Small intestine (tissue), 7 donors: ENCODE measurements around the gene GMPPB. TPM values are rescaled to one million over a fixed set of nuclear protein-coding genes. Genes with fewer than 3 reads are reported as not detected.
"Not testable (repeated sequence)": the region's sequence is repeated elsewhere in the genome, so short reads cannot be mapped to it uniquely, and the experiment has no call there.

ENCODE experiments used
- DNase-seq, 2 donors: peaks; one replicate each; pipeline versions ENCODE4 v3.0.0 to v3.0.0-alpha.2; 2013
- FAIRE-seq: peaks from 2 replicates; lab custom pipeline; 2012; peaks lifted over from hg19 to GRCh38; lab: Jason Lieb, UNC
- H3K27ac ChIP-seq, 3 donors: one replicate each; pipeline ENCODE4 v1.5.1; 2013; ENCODE audit warnings: low read length in 2 of 3, mild to moderate bottlenecking in 2 of 3, control low read depth in 1 of 3, inconsistent platforms in 1 of 3, low read depth in 1 of 3, moderate library complexity in 1 of 3
- H3K27me3 ChIP-seq, 3 donors: one replicate each; pipeline ENCODE4 v1.6.1; 2013; ENCODE audit warnings: low read length in 3 of 3, inconsistent platforms in 1 of 3; ENCODE audit not compliant: control insufficient read depth in 3 of 3, insufficient read depth in 3 of 3
- H3K36me3 ChIP-seq, 3 donors: one replicate each; pipeline ENCODE4 v1.6.1; 2013; ENCODE audit warnings: low read length in 3 of 3, inconsistent platforms in 1 of 3, low read depth in 1 of 3, mild to moderate bottlenecking in 1 of 3, moderate library complexity in 1 of 3; ENCODE audit not compliant: control insufficient read depth in 3 of 3, insufficient read depth in 2 of 3
- H3K4me1 ChIP-seq, 3 donors: one replicate each; pipeline ENCODE4 v1.6.1; 2013; ENCODE audit warnings: low read length in 2 of 3, inconsistent platforms in 1 of 3, low read depth in 1 of 3, mild to moderate bottlenecking in 1 of 3, moderate library complexity in 1 of 3; ENCODE audit not compliant: control insufficient read depth in 3 of 3, insufficient read depth in 2 of 3
- H3K4me3 ChIP-seq, 3 donors: one replicate each; pipeline ENCODE4 v1.5.1; 2013; ENCODE audit warnings: low read length in 3 of 3, control low read depth in 1 of 3, inconsistent platforms in 1 of 3, low read depth in 1 of 3, mild to moderate bottlenecking in 1 of 3, moderate library complexity in 1 of 3
- H3K9me3 ChIP-seq, 2 donors: one replicate each; pipeline ENCODE4 v1.6.1; 2013; ENCODE audit warnings: low read depth in 1 of 2, low read length in 1 of 2; ENCODE audit not compliant: control insufficient read depth in 2 of 2, insufficient read depth in 1 of 2
- WGBS, 3 donors: extraction: QIAGEN DNeasy Blood & Tissue Kit; methylation state at CpG; one replicate each; pipeline ENCODE4 v1.1.7; 2013; 5-methylcytosine and 5-hydroxymethylcytosine counted together
- polyA plus RNA-seq, 4 donors: library from polyadenylated mRNA; stranded (reverse) in 3 of 4; unstranded in 1 of 4; fragments of 200-250 nt in 3 of 4; fragments of 120-200 nt in 1 of 4; gene quantifications; one replicate each; pipeline versions ENCODE4 v1.2.1 to v1.2.3, GENCODE V29; 2013
- donor health status: healthy with polysubstance abuse.
- donor health status: control.
- donor health status: control.
- donor health status: Bipolar disorder and iron deficiency.
- donor health status: healthy.

The GMPPB gene
- polyA plus RNA-seq, 4 donors, result 18.1 to 47.1 (median 21.2) TPM

- DNase-seq, H3K27me3 ChIP-seq, H3K27ac ChIP-seq, H3K4me3 ChIP-seq, FAIRE-seq, H3K9me3 ChIP-seq: not testable (repeated sequence)
- Histone ChIP-seq H3K4me1 (peaks cover 0 to 19% (median 0%) of the 10 kb centered on the region in 3 donors), H3K36me3 (peaks cover 6 to 60% (median 19%) of the 10 kb centered on the region in 3 donors)
- 88 to 89% (median 89%) methylated on average over 2 of the region's 2 CpGs for WGBS, 3 donors
Measured at GRCh38 chr3:49684453-49684852, 39.3 kb downstream of the GMPPB start.

GRCh38 chr3:49683162-49683561, 40.6 kb downstream of the GMPPB start:
- H3K4me1 ChIP-seq, result peaks cover 0 to 10% (median 0%) of the 10 kb centered on the region in 3 donors
- no peaks in the 10 kb centered on the region for H3K27me3 ChIP-seq
- H3K4me3 ChIP-seq, result no peak overlapping the region
- peaks cover 6 to 73% (median 23%) of the 10 kb centered on the region in 3 donors for H3K36me3 ChIP-seq
- H3K9me3 ChIP-seq, result no peaks in the 10 kb centered on the region
- FAIRE-seq (no peak), DNase-seq (no peak)
- WGBS, 3 donors, result 87 to 99% (median 93%) methylated on average over 6 of the region's 6 CpGs
- H3K27ac ChIP-seq, result no peak overlapping the region

- DNase-seq (no peak), FAIRE-seq (no peak)
- Histone ChIP-seq H3K36me3 (peaks cover 6 to 88% (median 33%) of the 10 kb centered on the region in 3 donors), H3K27ac (no peak overlapping the region), H3K4me3 (no peak overlapping the region), H3K4me1 (no peaks in the 10 kb centered on the region), H3K27me3 (no peaks in the 10 kb centered on the region), H3K9me3 (no peaks in the 10 kb centered on the region)
- WGBS, 3 donors, result 89 to 90% (median 89%) methylated on average over 4 of the region's 4 CpGs
Measured at GRCh38 chr3:49681543-49681942, 42.2 kb downstream of the GMPPB start.

GRCh38 chr3:49681232-49681522, 42.6 kb downstream of the GMPPB start:
- Histone ChIP-seq H3K9me3 (no peaks in the 10 kb centered on the region), H3K27me3 (no peaks in the 10 kb centered on the region), H3K36me3 (peaks cover 6 to 92% (median 34%) of the 10 kb centered on the region in 3 donors), H3K4me3 (no peak overlapping the region), H3K4me1 (no peaks in the 10 kb centered on the region), H3K27ac (no peak overlapping the region)
- WGBS, 3 donors, result 93 to 98% (median 95%) methylated on average over 2 of the region's 2 CpGs
- FAIRE-seq, result no peak
- no peak for DNase-seq

GRCh38 chr3:49680493-49681231, 43.1 kb downstream of the GMPPB start:
- Histone ChIP-seq H3K36me3 (peaks cover 6 to 97% (median 34%) of the 10 kb centered on the region in 3 donors), H3K4me1 (no peaks in the 10 kb centered on the region), H3K9me3 (no peaks in the 10 kb centered on the region), H3K27me3 (no peaks in the 10 kb centered on the region), H3K27ac (no peak overlapping the region), H3K4me3 (no peak overlapping the region)
- DNase-seq, result no peak
- WGBS, 3 donors, result 84 to 94% (median 92%) methylated on average over 7 of the region's 7 CpGs
- no peak for FAIRE-seq

- DNase-seq, result no peak
- Histone ChIP-seq H3K27me3 (no peaks in the 10 kb centered on the region), H3K27ac (no peak overlapping the region), H3K4me3 (no peak overlapping the region), H3K9me3 (no peaks in the 10 kb centered on the region), H3K4me1 (peaks cover 3 to 14% (median 9%) of the 10 kb centered on the region in 3 donors), H3K36me3 (peaks cover 0 to 59% (median 22%) of the 10 kb centered on the region in 3 donors)
- WGBS, 3 donors, result 92 to 94% (median 92%) methylated on average over 11 of the region's 11 CpGs
- no peak for FAIRE-seq
Measured at GRCh38 chr3:49675912-49676311, 47.8 kb downstream of the GMPPB start.

- peaks cover 3 to 14% (median 9%) of the 10 kb centered on the region in 3 donors for H3K4me1 ChIP-seq
- no peaks in the 10 kb centered on the region for H3K27me3 ChIP-seq
- peak overlapping the region; percentile 61 to 96 (median 94) for H3K27ac ChIP-seq
- peaks cover 0 to 47% (median 15%) of the 10 kb centered on the region in 3 donors for H3K36me3 ChIP-seq
- no peaks in the 10 kb centered on the region for H3K9me3 ChIP-seq
- no peak for FAIRE-seq
- WGBS, 3 donors, result 1 to 6% (median 5%) methylated on average over 30 to 34 of the region's 34 CpGs
- peak overlapping the region; percentile 76 to 91 (median 78) for H3K4me3 ChIP-seq
- no peak for DNase-seq
Measured at GRCh38 chr3:49674497-49674983, 49.2 kb downstream of the GMPPB start.

- H3K36me3 ChIP-seq, result peaks cover 0 to 41% (median 11%) of the 10 kb centered on the region in 3 donors
- DNase-seq (peak; percentile 99), FAIRE-seq (no peak)
- no peaks in the 10 kb centered on the region for H3K9me3 ChIP-seq
- H3K4me1 ChIP-seq, result peaks cover 3 to 14% (median 9%) of the 10 kb centered on the region in 3 donors
- H3K4me3 ChIP-seq, result peak within 1 kb of the TSS; percentile 76 to 91 (median 78)
- WGBS, 3 donors, result 0 to 1% (median 1%) methylated on average over 53 to 71 of the region's 71 CpGs
- peak within 1 kb of the TSS; percentile 93 to 96 (median 94) for H3K27ac ChIP-seq
- no peaks in the 10 kb centered on the region for H3K27me3 ChIP-seq
Measured at GRCh38 chr3:49673715-49674496, 49.8 kb downstream of the GMPPB start, which contains the start of gene APEH. Gene APEH, plus strand, starts transcription at chr3:49674351. Its CDS starts 51 bp downstream, at chr3:49674402.
